Activated T-helper 9 cell treated with anti-CD3 and anti-CD28 coated beads, Interleukin-2, amount 50 U/mL, for 16 hours (primary cell): ENCODE data around the gene IQGAP3.
"Not testable (repeated sequence)": the region's sequence is repeated elsewhere in the genome, so short reads cannot be mapped to it uniquely, and the experiment has no call there.

ENCODE experiments used
- DNase-seq: peaks from one replicate; pipeline ENCODE4 v3.0.0-alpha.2; 2020; ENCODE audit warnings: low read depth

IQGAP3 gene

DNA sequence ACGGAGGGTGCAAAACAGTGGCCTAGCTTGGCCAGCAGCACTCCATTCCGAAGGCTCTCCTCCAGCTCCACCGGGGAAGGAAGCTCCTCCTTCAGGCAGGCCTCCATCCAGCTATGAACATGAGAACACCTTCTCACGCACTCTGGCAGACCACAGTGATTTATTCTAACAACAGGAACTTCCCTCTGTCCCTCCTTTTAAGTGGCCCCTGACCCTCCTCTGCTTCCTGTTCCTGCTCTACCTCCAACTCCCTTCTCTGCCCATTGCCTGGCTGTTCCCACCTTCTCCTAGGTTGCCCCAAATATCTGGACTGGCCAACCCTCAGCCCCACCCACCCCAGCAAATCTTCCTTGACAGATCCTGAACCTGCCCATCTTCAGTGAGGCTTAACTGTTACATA lies 5.9 kb downstream of the IQGAP3 start:
- no peak for DNase-seq

DNA sequence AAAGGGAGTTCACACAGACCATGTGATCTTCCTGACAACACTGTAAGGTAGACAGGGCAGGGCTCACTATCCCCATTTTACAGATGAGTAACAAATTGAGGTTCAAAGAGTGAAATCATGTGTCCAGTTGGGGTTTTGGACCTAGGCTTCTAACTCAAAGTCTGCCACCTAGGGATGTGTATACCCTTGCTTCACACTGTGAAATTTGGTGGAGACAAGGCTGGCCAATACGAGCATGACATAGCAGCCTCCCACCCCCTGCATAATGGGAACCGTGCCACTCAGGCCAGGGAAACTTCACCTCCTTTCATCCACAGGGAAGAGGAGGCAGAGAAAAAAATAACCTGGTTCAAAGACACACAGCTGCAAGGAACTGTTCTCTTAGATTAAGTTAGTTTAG lies 6.8 kb downstream of the IQGAP3 start:
- DNase-seq, result no peak

DNA sequence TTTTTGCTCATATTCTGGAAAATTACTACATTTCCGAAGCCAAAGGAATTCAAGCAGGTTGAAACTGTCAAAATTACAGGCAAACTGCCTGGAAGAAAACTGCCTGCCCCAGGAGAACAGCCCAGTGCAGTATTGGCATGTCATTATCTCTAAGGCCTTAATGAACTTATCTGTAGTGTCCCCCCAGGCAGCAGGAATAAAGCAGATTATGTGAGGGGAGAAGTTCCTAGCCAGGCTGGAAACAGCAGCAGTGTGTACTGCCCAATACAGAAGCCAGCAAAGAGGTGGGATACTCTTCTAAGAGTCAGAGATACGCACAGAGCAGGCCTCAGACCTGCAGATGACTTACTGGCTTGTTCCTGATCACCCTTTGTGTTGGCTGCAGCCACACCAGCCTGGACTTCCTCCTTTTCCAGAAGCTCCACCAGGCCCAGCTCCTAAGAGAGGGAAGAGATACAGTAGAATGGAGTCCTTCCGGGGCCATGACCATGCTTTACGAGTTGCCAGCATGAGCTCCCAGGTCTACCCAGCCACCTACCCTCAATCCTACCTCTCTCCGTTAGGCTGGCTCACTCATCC lies 11.7 kb downstream of the IQGAP3 start:
- no peak for DNase-seq

DNA sequence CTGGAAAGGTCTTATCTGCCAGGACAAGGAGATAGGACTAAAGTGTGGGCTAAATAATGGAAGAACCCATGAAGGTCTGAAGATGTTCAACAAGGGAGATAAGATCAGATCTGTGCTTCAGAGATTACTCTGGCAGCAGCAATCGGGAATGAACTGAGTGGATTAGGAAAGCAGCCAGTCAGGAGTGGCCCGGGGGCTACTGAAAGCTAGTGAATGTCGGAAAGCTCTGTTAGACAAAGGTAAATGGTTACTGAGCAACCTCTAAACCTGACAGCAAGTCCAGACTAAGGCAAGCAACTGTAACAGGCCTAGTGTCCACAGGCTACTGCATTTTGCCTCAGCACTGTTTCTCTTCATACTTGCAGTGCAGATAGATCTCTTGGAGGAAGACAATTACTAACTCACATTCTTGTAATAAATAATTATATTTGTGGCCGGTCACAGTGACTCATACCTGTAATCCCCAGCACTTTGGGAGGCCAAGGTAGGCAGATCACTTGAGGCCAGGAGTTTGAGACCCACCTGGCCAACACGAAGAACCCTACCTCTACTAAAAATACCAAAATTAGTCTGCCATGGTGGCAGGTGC lies 12.5 kb downstream of the IQGAP3 start:
- DNase-seq, result no peak

DNA sequence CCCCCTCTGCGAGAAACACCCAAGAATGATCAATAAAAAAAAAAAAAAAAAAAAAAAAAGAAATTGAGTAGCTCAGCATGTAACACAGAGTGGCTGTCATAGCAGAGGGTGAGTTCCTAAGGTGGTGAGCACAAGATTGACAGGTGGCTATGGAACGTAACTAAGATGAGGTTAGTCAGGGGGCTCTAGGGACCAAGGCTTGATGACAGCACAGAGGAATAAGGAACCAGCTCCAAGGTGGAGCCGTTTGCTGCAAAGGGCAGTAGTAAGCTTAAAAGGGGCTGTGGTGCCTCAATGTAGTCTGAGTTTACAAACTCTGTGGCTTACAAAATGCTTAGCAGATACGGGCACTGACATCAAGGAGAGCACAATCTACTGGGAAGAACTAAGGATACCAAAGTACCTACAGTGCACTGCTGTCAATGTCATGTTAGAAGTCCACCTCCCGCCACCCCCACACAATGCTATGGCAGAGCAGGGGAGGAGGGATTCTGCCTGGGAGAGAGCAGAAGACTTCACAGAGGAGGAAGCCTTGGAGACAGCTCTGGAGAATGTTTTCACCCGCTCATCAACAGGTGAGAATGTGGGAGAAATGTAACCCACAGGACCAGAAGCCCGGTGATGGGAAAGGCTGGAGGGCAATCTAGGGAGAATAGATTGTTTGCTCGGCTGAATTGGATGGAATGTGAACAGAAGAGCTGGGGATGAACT lies 13.1 kb downstream of the IQGAP3 start:
- no peak for DNase-seq

DNA sequence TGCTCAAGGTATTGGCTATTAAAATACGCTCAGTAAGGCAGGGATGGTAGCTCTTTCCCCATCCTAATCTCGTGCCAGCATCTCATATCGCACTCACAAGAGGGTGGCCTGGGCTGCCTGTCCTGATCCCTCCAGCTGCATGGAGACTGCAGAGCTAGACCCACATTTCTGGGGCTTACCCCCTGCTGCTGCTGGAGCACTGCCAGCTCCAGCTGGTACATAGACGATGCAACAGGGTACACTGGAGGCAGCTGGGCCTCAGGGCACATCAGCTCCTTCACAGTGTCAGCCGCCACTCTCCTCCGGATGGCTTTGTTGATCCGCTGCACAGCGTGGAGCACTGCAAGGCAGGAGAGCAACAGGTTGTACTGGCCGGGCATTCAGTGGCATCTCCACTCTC lies 16.0 kb downstream of the IQGAP3 start:
- DNase-seq, result no peak

DNA sequence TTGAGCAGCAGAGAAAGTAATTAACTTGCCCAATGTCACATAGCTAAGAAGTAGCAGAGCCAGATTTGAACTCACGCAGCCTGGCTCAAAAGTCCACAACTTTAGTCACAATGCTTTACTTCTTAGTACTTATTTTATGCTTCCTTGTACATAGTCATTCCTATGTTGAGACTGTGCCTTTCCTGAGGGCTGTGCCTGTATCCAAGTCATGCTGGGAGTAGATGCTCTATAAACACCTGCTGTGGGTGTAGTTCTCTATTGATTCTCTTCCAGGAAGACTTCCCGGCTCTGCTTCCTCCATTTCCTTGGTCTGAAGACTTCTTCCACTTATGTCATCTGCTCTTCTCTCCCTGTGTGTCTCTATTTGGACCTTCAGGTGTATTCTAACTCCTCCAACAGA lies 16.6 kb downstream of the IQGAP3 start:
- DNase-seq, result no peak

DNA sequence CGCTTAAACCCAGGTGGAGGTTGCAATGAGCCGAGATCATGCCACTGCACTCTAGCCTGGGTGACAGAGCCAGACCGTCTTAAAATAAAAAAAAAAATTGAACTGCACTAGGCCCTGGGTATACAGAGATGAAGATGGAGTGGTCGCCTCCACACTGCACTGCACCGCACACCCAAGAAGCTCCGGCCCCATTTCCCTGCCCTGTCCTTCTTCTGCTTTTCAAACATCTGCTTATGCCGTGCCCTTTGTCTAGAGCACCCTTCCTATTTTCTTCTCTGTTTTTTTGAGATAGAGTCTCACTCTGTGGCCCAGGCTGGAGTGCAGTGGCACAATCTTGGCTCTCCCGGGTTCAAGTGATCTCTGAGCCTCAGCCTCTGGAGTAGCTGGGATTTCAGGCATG lies 17.4 kb downstream of the IQGAP3 start:
- no peak for DNase-seq

DNA sequence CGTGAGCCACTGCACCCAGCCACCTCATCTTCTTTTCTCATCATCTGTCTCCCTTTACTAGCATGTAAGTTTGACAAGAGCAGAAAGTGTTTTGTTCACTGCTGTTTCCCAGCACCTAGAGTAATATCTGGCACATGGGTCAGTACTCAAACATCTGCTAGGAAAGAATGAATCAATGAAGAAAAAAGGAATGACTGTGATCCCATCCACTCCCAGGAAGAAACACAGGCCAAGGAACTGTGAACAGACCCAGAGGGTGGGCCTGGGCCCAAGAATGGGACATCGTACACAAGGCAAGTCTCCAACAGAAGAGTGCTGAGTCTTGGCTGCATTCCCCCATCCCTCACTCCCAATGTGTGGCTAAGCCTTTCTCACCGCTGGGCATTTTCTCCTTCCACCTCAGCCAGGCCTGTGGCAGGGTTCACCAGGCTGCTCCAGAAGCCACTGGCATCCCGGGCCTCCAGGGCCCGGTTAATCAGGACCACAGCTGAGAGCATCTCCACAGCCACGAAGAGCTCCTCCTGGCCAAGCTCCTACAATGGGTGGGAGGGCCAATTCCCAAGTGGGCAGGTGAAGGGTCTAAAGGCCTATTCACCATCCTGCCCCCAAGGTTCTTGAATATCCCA lies 18.4 kb downstream of the IQGAP3 start:
- DNase-seq, result no peak

DNA sequence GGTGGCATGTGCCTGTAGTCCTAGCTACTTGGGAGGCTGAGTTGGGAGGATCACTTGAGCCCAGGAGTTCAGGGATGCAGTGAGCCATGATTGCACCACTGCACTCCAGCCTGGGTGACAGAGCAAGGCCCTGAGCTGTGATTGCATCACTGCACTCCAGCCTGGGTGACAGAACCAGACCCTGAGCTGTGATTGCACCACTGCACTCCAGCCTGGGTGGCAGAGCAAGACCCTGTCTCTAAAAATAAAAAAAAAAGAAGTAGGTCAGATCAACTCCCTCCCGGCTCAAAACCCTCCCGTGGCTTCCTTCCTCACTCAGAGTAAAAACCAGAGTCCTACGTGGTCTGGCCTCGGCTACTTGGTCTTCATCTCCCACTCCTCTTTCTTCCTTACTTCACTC lies 19.4 kb downstream of the IQGAP3 start:
- DNase-seq, result not testable (repeated sequence)

DNA sequence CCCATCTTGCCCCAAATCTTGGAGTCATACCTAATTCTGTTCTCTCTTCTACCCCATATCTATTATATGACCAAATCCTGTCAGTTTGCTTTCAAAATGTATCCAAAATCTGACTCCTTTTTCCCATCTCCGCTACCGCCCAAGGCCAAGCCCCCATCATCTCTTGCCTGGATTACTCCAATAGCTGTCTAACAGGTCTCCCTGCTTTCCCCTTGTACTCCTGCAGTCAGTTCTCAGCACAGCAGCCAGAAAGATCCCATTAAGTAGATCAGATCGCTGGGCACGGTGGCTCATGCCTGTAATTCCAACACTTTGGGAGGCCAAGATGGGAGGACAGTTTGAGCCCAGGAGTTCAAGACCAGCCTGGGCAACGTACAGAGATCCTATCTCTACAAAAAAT lies 19.8 kb downstream of the IQGAP3 start:
- no peak for DNase-seq

DNA sequence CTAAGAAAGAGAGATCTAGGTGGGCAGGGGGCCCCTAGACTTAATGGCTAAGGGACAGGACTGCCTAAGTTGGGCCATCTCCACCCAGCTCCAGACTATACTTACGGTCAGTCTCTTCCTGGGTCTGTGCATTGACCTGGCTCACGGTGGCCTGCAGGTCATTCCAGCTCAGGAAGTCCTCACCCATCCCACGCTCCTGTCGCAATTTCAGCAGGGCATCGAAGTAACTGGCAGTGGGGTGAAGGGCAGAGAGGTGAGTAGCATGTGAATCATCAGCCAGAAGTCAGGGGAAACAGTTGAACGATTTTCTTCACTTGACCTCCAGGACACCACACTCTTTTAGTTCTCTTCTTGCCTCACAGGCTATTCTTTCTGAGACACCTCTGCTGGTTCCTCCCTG lies 20.5 kb downstream of the IQGAP3 start:
- no peak for DNase-seq

DNA sequence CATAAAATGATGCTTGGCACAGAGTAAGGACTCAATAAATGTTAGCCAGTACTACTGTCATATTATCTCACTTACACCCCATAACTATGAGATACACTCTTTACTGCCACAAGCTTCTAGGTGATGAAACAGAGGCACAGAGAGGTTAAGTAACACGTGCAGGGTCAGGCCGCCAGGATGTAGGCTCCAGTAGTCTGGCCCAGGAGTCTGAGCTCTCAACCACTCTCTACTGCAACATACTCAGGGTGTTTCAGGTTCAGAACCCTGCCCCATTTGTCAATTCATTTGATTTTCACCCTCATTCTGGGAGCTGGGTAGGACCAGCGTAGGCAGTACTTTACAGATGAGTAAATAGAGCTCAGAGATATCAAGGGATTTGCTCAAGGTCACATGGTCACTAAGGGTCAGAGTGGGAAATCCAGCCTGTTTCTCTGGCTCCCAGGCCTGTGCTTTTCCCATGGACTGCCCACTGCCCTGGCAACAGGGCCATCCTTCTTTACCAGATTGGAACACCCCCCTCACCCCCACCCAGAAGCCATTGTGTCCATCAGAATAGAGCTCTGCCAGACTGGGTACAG lies 21.2 kb downstream of the IQGAP3 start:
- DNase-seq, result no peak

DNA sequence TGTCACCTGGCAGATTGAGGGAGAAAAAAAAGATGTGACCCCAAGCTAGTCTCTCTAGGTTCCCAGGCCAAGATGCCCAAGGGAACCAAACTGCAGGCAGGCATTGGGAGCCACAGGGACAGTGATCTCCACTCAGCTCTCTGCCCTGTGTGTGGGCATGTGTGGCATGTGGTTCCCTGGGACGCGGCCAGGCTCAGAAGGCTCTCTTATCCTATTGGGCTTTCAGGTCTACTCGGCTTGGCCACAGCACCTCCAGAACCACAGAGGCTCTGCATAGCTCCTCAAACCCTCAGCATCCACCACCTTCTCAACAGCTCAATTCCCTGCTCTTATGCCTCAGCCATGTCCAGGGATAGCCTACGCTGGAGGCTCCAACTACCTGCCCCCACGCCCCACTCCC lies 22.0 kb downstream of the IQGAP3 start:
- DNase-seq, result no peak

DNA sequence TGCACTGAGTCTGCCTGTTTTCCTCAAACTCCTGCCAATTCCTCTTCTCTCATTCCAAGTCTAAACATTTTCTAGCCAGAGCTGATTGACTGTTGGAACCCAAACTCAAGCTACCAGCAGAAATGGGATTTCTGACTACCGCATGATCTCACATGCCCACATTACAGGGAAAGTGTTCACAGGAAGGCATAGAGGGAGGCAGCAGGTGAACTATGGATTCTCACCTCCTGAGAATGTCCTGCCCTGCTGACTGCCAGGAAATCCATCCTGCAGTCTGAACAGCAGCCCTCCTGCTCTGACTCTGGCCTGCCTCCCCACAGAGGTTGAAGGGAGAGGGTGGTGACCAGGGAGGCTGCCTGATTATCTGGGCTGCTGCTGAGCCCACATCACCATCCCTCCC lies 22.5 kb downstream of the IQGAP3 start:
- DNase-seq, result no peak

DNA sequence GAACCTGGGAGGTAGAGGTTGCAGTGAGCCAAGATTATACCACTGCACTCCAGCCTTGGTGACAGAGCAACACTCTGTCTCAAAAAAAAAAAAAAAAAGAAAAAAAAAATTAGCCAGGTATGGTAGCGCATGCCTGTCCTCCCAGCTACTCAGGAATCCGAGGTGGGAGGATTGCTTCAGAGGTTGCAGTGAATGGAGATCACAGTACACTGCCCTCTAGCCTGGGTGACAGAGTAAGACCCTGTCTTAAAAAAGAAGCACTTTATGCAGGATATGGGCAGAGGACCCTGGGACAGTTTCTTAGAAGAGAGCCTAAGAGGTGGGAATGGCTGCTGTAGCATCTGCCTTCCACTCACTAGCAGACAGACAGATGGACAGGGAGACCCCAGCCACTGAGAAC lies 23.0 kb downstream of the IQGAP3 start:
- DNase-seq, result no peak

DNA sequence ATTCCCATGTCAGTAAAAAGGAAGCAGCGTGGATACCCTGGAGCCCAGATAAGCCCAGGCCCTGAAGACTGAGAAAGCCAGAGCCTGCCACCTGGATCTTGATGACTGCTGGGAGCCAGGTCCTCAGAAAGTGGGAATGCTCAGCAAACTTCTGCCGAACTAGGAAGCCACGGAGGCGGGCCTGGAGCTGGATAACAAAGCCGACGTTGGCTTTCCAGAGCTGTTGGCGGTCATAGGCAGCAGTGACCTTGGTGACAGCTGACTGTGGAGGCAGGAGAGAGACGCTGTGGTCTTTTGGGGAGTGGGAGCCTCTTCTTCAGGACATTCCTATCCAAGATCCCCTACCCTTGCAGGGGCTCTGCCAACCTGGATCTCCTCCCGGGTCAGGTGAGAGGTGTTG lies 24.4 kb downstream of the IQGAP3 start:
- DNase-seq, result no peak

DNA sequence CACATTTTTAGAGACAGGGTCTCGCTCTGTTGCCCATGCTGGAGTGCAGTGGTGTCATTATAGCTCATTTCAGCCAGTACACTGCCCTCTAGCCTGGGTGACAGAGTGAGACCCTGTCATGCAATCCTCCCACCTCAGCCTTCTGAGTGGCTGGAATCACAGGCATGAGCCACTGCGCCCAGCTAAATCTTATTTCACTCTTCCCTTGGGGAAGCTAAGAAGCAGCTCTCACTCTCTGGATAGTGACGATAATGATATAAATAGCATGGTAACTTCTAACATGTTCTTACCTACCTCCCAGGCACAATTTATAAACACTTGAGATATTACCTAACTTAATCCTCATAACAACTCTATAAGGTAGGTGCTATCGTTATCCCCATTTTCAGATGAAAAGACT lies 24.9 kb downstream of the IQGAP3 start:
- DNase-seq, result no peak

DNA sequence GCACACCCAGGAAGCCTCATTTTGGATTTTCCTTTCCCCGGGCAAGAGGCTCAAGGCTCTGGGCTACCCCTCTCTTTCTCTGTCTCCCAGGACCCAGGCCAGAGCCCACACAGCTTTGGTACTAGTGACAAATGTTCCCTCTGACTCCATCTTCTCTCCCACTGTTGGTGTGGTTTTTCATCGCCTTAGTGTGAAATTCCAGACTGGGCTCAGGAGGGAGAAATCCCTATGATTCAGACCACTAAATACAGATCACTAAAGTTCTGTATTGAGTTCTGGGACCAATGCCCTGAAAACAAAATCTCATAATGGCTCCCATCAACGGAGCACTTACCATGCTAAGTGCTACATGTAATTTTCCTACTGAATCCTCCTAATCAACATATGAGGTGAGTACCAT lies 26.1 kb downstream of the IQGAP3 start:
- no peak for DNase-seq

DNA sequence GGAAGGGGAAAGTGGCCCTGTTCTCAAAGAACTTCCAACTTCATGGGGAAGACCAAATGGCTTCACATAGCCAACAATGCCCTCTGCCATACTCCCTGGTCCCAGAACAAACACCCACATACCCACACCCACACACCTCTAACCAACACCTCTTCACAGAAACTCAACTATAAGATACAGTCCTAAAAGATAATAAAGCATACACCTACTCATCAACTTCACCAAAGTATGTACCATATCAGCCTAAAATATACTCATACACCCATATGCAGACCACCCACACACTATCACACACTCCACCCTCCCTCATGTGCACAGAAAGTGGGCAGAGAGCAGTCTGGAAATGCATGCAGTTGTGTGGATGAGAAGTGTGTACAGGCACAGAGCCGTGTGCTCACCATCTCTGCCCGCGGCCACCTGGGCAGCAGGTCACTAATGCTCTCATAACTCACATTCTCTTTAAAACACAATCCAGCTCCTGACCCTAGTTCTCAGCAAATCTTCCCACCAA lies 27.7 kb downstream of the IQGAP3 start:
- DNase-seq, result no peak

DNA sequence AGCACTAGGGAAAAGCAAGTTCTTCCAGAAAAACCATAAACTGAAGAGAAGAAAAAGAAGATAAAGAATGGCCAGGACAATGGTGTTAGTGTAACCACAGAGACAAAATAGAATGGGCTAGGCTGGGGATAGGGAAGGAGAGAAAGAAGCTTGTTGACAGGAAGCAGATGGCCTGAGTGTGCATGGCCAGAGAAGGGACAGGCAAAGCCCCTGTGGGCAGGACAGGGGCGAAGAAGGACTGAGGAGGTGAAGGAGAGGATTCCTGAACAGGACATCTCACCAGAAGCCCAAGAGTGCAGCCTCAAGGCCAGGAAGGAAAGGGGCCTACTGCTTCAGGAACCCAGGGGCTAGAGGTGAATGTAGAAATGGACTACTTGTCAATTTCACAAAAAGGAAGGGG lies 29.3 kb downstream of the IQGAP3 start:
- DNase-seq, result no peak

DNA sequence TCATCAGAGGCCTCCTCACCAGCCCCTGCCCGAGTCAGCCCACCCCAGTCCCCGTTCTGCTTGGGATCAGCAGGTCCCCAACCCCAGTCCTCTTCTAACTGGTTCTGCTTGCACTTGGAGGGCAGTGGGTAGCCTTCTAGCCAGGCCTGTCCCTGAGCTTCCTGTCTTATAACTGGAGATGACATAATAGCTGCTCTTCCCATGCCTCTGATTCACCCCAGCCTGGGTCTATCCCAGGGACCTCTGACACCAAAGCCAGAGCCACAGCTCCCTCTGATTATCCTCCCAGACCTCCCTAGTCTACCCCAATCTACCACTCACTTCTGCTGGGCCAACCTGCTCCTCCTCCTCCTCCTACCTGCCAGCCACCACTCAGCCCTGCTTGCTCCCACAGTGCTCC lies 31.4 kb downstream of the IQGAP3 start:
- no peak for DNase-seq

DNA sequence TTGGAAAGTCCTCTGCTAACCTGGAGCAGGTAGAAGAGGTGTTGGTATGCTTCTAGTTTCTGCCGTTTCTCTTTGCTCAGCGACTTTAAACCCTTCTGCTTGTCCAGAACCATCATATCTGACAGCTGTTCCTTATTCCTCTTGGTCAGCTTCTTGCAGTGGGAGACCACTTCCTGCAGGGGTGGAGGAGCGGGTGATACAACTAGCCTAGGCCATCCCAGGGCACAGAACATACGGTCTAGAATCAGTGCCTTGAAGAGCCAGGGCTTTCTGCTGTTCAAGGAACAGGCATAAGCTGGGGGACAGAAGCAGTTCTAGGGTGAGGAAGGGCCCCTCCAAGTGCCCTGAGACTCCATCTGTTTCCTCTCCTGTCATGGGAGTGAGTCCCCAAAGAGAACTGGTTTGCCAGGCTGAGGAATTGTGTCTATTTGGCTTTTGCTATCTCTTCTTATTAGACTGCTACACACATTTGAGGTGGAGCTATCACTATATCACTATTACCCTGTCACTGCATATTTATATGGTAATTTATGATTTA lies 32.5 kb downstream of the IQGAP3 start:
- DNase-seq, result no peak
